ENCODE measurements around the gene SKIL. TPM values are rescaled to one million over a fixed set of nuclear protein-coding genes. Genes with fewer than 3 reads are reported as not detected.

Gene SKIL
- total RNA-seq, 1 donor from 2014 or later: 123 TPM

- Mint-ChIP-seq H3K36me3 (ENCODE audit: low read depth) (no peaks in the 10 kb centered on the region), H3K27me3 (peaks cover 25% of the 10 kb centered on the region), H3K4me3 (peak overlapping the region; percentile 67), H3K4me1 (peaks cover 18% of the 10 kb centered on the region), H3K27ac (no peak overlapping the region), H3K9me3 (no peaks in the 10 kb centered on the region)
- intact Hi-C loops (cut with micrococcal nuclease): loop anchor here (10.0 kb wide), 1 partner anchor 1925 kb away; no protein-coding TSS in a partner anchor
- no peak for TF ChIP-seq CTCF (IDR thresholded peaks at IDR 0.05)
- ATAC-seq (ENCODE audit: low read depth) (peak; percentile 52), DNase-seq (peak; percentile 23)
- CTCF ChIA-PET: no interaction called here
- POLR2A ChIA-PET: no interaction called here
Measured at GRCh38 chr3:170419557-170420087, 62.1 kb downstream of the SKIL start.

- ChIA-PET POLR2A (no interaction called here), CTCF (no interaction called here)
- peaks cover 25% of the 10 kb centered on the region for H3K27me3 Mint-ChIP-seq
- peaks cover 18% of the 10 kb centered on the region for H3K4me1 Mint-ChIP-seq
- ATAC-seq (ENCODE audit: low read depth): no peak
- peak overlapping the region; percentile 42 for H3K4me3 Mint-ChIP-seq
- no peak for TF ChIP-seq CTCF (IDR thresholded peaks at IDR 0.05)
- no peaks in the 10 kb centered on the region for H3K36me3 Mint-ChIP-seq (ENCODE audit: low read depth)
- no peak for DNase-seq
- H3K27ac Mint-ChIP-seq: no peak overlapping the region
- H3K9me3 Mint-ChIP-seq: no peaks in the 10 kb centered on the region
- intact Hi-C loops (cut with micrococcal nuclease): no loop called here
Measured at GRCh38 chr3:170420307-170420821, 62.8 kb downstream of the SKIL start.

GRCh38 chr3:170421111-170421641, 63.7 kb downstream of the SKIL start:
- no peak for TF ChIP-seq CTCF (IDR thresholded peaks at IDR 0.05)
- CTCF ChIA-PET: no interaction called here
- intact Hi-C loops (cut with micrococcal nuclease): no loop called here
- Mint-ChIP-seq H3K4me3 (no peak overlapping the region), H3K36me3 (ENCODE audit: low read depth) (no peaks in the 10 kb centered on the region), H3K4me1 (peaks cover 18% of the 10 kb centered on the region), H3K9me3 (no peaks in the 10 kb centered on the region), H3K27me3 (peaks cover 27% of the 10 kb centered on the region), H3K27ac (no peak overlapping the region)
- POLR2A ChIA-PET: no interaction called here
- DNase-seq (no peak), ATAC-seq (ENCODE audit: low read depth) (no peak)

GRCh38 chr3:170421758-170422157, 64.2 kb downstream of the SKIL start:
- no peak for TF ChIP-seq CTCF (IDR thresholded peaks at IDR 0.05)
- Mint-ChIP-seq H3K9me3 (no peaks in the 10 kb centered on the region), H3K4me3 (no peak overlapping the region), H3K27ac (no peak overlapping the region), H3K36me3 (ENCODE audit: low read depth) (no peaks in the 10 kb centered on the region), H3K27me3 (peaks cover 28% of the 10 kb centered on the region), H3K4me1 (peaks cover 18% of the 10 kb centered on the region)
- ChIA-PET CTCF (no interaction called here), POLR2A (no interaction called here)
- intact Hi-C loops (cut with micrococcal nuclease): no loop called here
- no peak for DNase-seq
- no peak for ATAC-seq (ENCODE audit: low read depth)

- CTCF ChIA-PET: no interaction called here
- H3K27me3 Mint-ChIP-seq: peaks cover 20% of the 10 kb centered on the region
- DNase-seq (no peak), ATAC-seq (ENCODE audit: low read depth) (no peak)
- no peaks in the 10 kb centered on the region for H3K9me3 Mint-ChIP-seq
- peaks cover 16% of the 10 kb centered on the region for H3K4me1 Mint-ChIP-seq
- no peaks in the 10 kb centered on the region for H3K36me3 Mint-ChIP-seq (ENCODE audit: low read depth)
- intact Hi-C loops (cut with micrococcal nuclease): no loop called here
- no peak for TF ChIP-seq CTCF (IDR thresholded peaks at IDR 0.05)
- POLR2A ChIA-PET: no interaction called here
- no peak overlapping the region for H3K27ac Mint-ChIP-seq
- H3K4me3 Mint-ChIP-seq: no peak overlapping the region
Measured at GRCh38 chr3:170423001-170423615, 65.6 kb downstream of the SKIL start.
